ENCODE results near the gene DEFB132. TPM values are rescaled to one million over a fixed set of nuclear protein-coding genes. Genes with fewer than 3 reads are reported as not detected.
"Not testable (repeated sequence)": the region's sequence is repeated elsewhere in the genome, so short reads cannot be mapped to it uniquely, and the experiment has no call there.

DEFB132 gene
- total RNA-seq, 1 experiment from 2014 or later = not detected

DNA sequence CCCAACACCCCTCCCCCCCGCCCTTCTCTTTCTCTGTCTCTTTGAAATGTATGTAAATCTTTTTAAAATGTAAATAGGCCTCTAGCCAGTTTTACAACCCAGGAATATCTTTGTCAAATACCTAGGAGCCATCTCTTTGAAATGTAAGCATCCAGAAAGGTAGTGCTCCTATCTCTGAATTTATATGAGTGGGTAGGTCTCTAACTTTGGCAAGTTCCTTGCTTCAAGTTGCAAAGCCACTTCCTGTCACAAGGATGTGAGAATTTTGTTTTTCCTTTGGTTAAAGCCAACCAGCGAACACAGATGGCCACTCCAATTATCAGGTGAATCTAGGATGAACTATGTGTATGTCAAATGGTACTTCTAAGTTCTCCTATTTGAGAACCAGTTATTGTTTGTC is 6.2 kb upstream of the DEFB132 start:
- H3K27me3 ChIP-seq (replicated peaks; ENCODE audit: insufficient read depth, low read depth, low read length, poor library complexity) = no peaks in the 10 kb centered on the region
- no peak overlapping the region for H3K4me3 ChIP-seq (ENCODE audit: low read depth, low read length, poor library complexity, severe bottlenecking)
- H3K9me3 ChIP-seq (ENCODE audit: low read depth, low read length, poor library complexity, severe bottlenecking) = peaks cover 3% of the 10 kb centered on the region
- no peak for DNase-seq (ENCODE audit: low spot score)
- ChIA-PET CTCF (no interaction called here), POLR2A (ENCODE audit: low non-redundant PET) (no interaction called here)
- peaks cover 10% of the 10 kb centered on the region for H3K4me1 ChIP-seq (ENCODE audit: insufficient read depth, low read length, poor library complexity, severe bottlenecking)
- intact Hi-C loops (cut with micrococcal nuclease; ENCODE audit: unreplicated experiment) = no loop called here
- H3K36me3 ChIP-seq (ENCODE audit: insufficient read depth, low read length, poor library complexity, severe bottlenecking) = no peaks in the 10 kb centered on the region
- H3K27ac ChIP-seq (ENCODE audit: low read depth, low read length, poor library complexity, severe bottlenecking) = no peak overlapping the region
- no TSS peak for BruUV-seq (replicated peaks)
- no peak for TF ChIP-seq EZH2 (IDR thresholded peaks at IDR 0.05; ENCODE audit: borderline replicate concordance, low read depth, low read length, poor library complexity, severe bottlenecking)
- TF ChIP-seq, protein P1, sequence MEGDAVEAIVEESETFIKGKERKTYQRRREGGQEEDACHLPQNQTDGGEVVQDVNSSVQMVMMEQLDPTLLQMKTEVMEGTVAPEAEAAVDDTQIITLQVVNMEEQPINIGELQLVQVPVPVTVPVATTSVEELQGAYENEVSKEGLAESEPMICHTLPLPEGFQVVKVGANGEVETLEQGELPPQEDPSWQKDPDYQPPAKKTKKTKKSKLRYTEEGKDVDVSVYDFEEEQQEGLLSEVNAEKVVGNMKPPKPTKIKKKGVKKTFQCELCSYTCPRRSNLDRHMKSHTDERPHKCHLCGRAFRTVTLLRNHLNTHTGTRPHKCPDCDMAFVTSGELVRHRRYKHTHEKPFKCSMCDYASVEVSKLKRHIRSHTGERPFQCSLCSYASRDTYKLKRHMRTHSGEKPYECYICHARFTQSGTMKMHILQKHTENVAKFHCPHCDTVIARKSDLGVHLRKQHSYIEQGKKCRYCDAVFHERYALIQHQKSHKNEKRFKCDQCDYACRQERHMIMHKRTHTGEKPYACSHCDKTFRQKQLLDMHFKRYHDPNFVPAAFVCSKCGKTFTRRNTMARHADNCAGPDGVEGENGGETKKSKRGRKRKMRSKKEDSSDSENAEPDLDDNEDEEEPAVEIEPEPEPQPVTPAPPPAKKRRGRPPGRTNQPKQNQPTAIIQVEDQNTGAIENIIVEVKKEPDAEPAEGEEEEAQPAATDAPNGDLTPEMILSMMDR (conservative IDR thresholded peaks at IDR 0.05; ENCODE audit: low read depth, low read length) = no peak

DNA sequence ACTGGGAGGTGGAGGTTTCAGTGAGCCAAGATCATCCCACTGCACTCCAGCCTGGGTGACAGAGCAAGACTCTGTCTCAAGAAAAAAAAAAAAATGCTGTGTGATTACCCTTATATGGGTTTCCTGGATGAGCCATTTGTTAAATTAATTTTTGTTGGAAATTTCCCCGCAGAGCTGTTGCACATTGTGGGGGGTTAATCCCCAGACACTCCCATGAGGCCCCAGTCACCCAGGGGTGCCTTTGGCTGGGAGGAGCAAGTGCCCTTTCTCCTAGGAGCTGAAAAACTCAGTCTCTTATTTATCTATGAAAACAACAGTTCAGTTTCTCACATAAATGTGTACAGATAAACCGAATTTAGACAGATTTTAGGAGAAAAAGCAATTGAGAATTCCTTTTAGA is 4.7 kb upstream of the DEFB132 start:
- peak overlapping the region; percentile 37 for H3K27ac ChIP-seq (ENCODE audit: low read depth, low read length, poor library complexity, severe bottlenecking)
- BruUV-seq (replicated peaks) = no TSS peak
- CTCF ChIA-PET = no interaction called here

DNA sequence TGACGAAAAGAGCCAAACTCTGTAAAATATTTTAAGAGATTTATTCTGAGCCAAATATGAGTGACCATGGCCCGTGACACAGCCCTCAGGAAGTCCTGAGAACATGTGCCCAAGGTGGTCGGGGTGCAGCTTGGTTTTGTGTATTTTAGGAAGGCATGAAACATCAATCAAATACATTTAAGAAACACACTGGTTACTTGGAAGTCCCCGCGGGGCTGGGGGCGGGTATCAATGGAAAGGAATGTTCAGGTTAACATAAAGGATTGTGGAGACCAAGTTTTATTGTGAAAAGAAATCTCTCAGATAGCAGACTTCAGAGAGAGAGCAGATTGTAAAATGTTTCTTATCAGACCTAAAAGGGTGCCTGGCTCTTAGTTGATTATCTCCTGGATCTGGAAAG is 4.1 kb upstream of the DEFB132 start:
- CTCF ChIA-PET; DNase-seq (ENCODE audit: low spot score); BruUV-seq (replicated peaks); H3K27me3 ChIP-seq (replicated peaks; ENCODE audit: insufficient read depth, low read depth, low read length, poor library complexity); intact Hi-C loops (cut with micrococcal nuclease; ENCODE audit: unreplicated experiment); H3K36me3 ChIP-seq (ENCODE audit: insufficient read depth, low read length, poor library complexity, severe bottlenecking); H3K4me3 ChIP-seq (ENCODE audit: low read depth, low read length, poor library complexity, severe bottlenecking); H3K9me3 ChIP-seq (ENCODE audit: low read depth, low read length, poor library complexity, severe bottlenecking): not testable (repeated sequence)
- Histone ChIP-seq H3K27ac (ENCODE audit: low read depth, low read length, poor library complexity, severe bottlenecking) (peak overlapping the region; percentile 37), H3K4me1 (ENCODE audit: insufficient read depth, low read length, poor library complexity, severe bottlenecking) (peaks cover 10% of the 10 kb centered on the region)
- POLR2A ChIA-PET (ENCODE audit: low non-redundant PET) = interaction anchor here (0.6 kb wide), 1 partner anchor 195 kb away, joined by 11 read pairs; no protein-coding TSS in a partner anchor

More for the DNA sequence above, 4.7 kb upstream of the DEFB132 start:
- Histone ChIP-seq H3K27me3 (replicated peaks; ENCODE audit: insufficient read depth, low read depth, low read length, poor library complexity) (no peaks in the 10 kb centered on the region), H3K9me3 (ENCODE audit: low read depth, low read length, poor library complexity, severe bottlenecking) (no peaks in the 10 kb centered on the region), H3K36me3 (ENCODE audit: insufficient read depth, low read length, poor library complexity, severe bottlenecking) (no peaks in the 10 kb centered on the region), H3K4me1 (ENCODE audit: insufficient read depth, low read length, poor library complexity, severe bottlenecking) (peaks cover 10% of the 10 kb centered on the region), H3K4me3 (ENCODE audit: low read depth, low read length, poor library complexity, severe bottlenecking) (no peak overlapping the region)
- intact Hi-C loops (cut with micrococcal nuclease; ENCODE audit: unreplicated experiment) = no loop called here
- TF ChIP-seq, protein P1 (conservative IDR thresholded peaks at IDR 0.05; ENCODE audit: low read depth, low read length) = no peak
- no peak for TF ChIP-seq EZH2 (IDR thresholded peaks at IDR 0.05; ENCODE audit: borderline replicate concordance, low read depth, low read length, poor library complexity, severe bottlenecking)
- POLR2A ChIA-PET (ENCODE audit: low non-redundant PET) = no interaction called here
- peak; percentile 45 for DNase-seq (ENCODE audit: low spot score)

DNA sequence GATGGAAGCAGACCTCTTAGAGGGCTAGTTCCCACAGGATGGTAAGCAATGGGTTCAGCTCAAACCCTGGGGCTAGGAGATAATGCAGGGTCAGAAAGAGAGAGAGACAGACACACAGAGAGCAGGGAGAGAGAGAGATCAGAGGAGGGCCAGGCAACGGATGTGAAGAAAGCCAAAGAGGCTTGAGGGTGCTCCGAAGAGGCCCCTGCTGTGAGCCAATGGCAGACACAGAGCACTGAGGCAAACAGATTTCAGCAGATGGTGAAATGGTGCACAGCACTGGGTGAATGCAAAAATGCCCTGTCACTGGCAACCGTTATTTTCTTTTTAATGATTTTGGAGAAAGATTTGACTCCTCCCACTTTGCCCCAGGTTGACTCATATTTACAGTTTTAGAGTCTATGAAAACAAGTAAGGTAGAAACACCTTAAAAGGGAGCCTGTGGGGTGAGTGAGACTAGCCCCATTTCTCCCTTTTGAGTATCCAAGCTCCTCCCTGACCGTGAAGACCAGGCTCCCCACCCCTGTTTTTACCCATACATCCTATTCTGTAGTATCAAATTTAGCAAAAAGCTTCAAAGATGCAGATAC is 840 bp downstream of the DEFB132 start:
- POLR2A ChIA-PET (ENCODE audit: low non-redundant PET) = no interaction called here
- Histone ChIP-seq H3K27ac (ENCODE audit: low read depth, low read length, poor library complexity, severe bottlenecking) (no peak overlapping the region), H3K4me1 (ENCODE audit: insufficient read depth, low read length, poor library complexity, severe bottlenecking) (peaks cover 20% of the 10 kb centered on the region), H3K9me3 (ENCODE audit: low read depth, low read length, poor library complexity, severe bottlenecking) (no peaks in the 10 kb centered on the region), H3K27me3 (replicated peaks; ENCODE audit: insufficient read depth, low read depth, low read length, poor library complexity) (no peaks in the 10 kb centered on the region), H3K36me3 (ENCODE audit: insufficient read depth, low read length, poor library complexity, severe bottlenecking) (no peaks in the 10 kb centered on the region), H3K4me3 (ENCODE audit: low read depth, low read length, poor library complexity, severe bottlenecking) (no peak overlapping the region)
- no TSS peak for BruUV-seq (replicated peaks)
- intact Hi-C loops (cut with micrococcal nuclease; ENCODE audit: unreplicated experiment) = no loop called here
- DNase-seq (ENCODE audit: low spot score) = no peak
- CTCF ChIA-PET = interaction anchor here (0.6 kb wide), 1 partner anchor 204 kb away, joined by 13 read pairs; no protein-coding TSS in a partner anchor
- TF ChIP-seq, protein P1 (conservative IDR thresholded peaks at IDR 0.05; ENCODE audit: low read depth, low read length) = no peak
- TF ChIP-seq EZH2 (IDR thresholded peaks at IDR 0.05; ENCODE audit: borderline replicate concordance, low read depth, low read length, poor library complexity, severe bottlenecking) = no peak
